ENCODE data around the gene RGS21. TPM values are rescaled to one million over a fixed set of nuclear protein-coding genes. Genes with fewer than 3 reads are reported as not detected.

The RGS21 gene
- total and polyA plus RNA-seq, 5 donors from 2014 or later: not detected

DNA sequence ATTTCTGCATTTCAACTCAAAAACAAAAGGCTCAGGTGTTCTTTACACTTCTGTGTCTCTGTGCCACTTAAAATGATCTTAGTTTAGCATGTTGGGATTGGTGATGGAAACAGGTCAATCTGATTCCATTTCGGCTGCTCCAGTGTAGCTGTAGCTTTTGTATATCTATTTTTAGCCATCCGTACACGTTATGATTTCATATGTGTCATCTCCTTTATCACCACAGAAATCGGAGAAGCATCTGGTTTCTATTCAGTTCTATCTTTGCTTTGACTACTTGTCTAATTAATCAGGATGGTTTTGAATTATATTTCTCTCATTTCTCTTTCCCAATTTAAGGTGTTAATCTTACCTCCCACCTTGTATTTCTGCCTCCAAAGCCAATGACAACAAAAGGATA, 41.1 kb downstream of the RGS21 start:
- H3K4me3 ChIP-seq (ENCODE audit: low read depth, low read length): no peak overlapping the region
- no peaks in the 10 kb centered on the region for H3K4me1 ChIP-seq (ENCODE audit: control insufficient read depth, insufficient read depth, low read length, poor library complexity, severe bottlenecking)
- H3K36me3 Mint-ChIP-seq: no peaks in the 10 kb centered on the region
- H3K27me3 ChIP-seq (ENCODE audit: control insufficient read depth, insufficient read depth, low read length): no peaks in the 10 kb centered on the region
- no peak overlapping the region for H3K27ac Mint-ChIP-seq
- H3K27ac ChIP-seq (ENCODE audit: insufficient read depth, low read length, poor library complexity, severe bottlenecking): no peak overlapping the region
- H3K4me3 Mint-ChIP-seq: no peak overlapping the region
- no peaks in the 10 kb centered on the region for H3K36me3 ChIP-seq (ENCODE audit: control insufficient read depth, insufficient read depth, low read length)
- no peaks in the 10 kb centered on the region for H3K27me3 Mint-ChIP-seq
- ATAC-seq (ENCODE audit: low read depth in 2 of 2) (no peak), DNase-seq (no peak)
- no peaks in the 10 kb centered on the region for H3K4me1 Mint-ChIP-seq
- H3K9me3 Mint-ChIP-seq: peaks cover 0 to 2% (median 0%) of the 10 kb centered on the region in 7 donors
- H3K9me3 ChIP-seq (ENCODE audit: control insufficient read depth in 2 of 2, low read length in 2 of 2): no peaks in the 10 kb centered on the region

DNA sequence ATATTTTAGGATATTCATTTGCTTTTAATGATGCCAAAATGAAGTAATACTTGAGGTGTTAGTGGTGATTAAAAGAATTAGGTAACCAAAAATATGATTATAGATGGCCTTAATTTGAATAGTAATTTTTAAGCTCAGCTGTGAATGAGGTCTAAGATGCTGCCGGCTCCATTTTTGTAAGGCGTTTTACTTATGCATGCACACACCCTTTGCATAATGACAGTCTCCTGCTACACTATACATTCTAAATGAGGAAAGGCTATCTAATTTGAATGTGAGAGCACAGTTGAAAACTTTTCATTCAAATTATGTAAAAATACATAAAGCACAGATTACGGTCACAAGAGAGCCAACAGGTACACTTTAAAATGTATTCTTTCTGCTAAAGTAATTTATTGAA, 41.6 kb downstream of the RGS21 start:
- Mint-ChIP-seq H3K4me3 (no peak overlapping the region), H3K36me3 (no peaks in the 10 kb centered on the region), H3K27me3 (no peaks in the 10 kb centered on the region), H3K9me3 (peaks cover 0 to 2% (median 0%) of the 10 kb centered on the region in 7 donors), H3K27ac (no peak overlapping the region), H3K4me1 (no peaks in the 10 kb centered on the region)
- Histone ChIP-seq H3K27ac (ENCODE audit: insufficient read depth, low read length, poor library complexity, severe bottlenecking) (no peak overlapping the region), H3K36me3 (ENCODE audit: control insufficient read depth, insufficient read depth, low read length) (no peaks in the 10 kb centered on the region), H3K4me1 (ENCODE audit: control insufficient read depth, insufficient read depth, low read length, poor library complexity, severe bottlenecking) (no peaks in the 10 kb centered on the region), H3K9me3 (ENCODE audit: control insufficient read depth in 2 of 2, low read length in 2 of 2) (no peaks in the 10 kb centered on the region), H3K27me3 (ENCODE audit: control insufficient read depth, insufficient read depth, low read length) (no peaks in the 10 kb centered on the region), H3K4me3 (ENCODE audit: low read depth, low read length) (no peak overlapping the region)
- ATAC-seq (ENCODE audit: low read depth in 2 of 2) (no peak), DNase-seq (no peak)

- Histone ChIP-seq H3K4me3 (ENCODE audit: low read depth, low read length) (no peak overlapping the region), H3K27me3 (ENCODE audit: control insufficient read depth, insufficient read depth, low read length) (no peaks in the 10 kb centered on the region), H3K27ac (ENCODE audit: insufficient read depth, low read length, poor library complexity, severe bottlenecking) (no peak overlapping the region), H3K4me1 (ENCODE audit: control insufficient read depth, insufficient read depth, low read length, poor library complexity, severe bottlenecking) (no peaks in the 10 kb centered on the region), H3K9me3 (ENCODE audit: control insufficient read depth in 2 of 2, low read length in 2 of 2) (no peaks in the 10 kb centered on the region), H3K36me3 (ENCODE audit: control insufficient read depth, insufficient read depth, low read length) (no peaks in the 10 kb centered on the region)
- DNase-seq (no peak), ATAC-seq (ENCODE audit: low read depth in 2 of 2) (no peak)
- Mint-ChIP-seq H3K9me3 (peaks cover 0 to 2% (median 0%) of the 10 kb centered on the region in 7 donors), H3K4me3 (no peak overlapping the region), H3K36me3 (no peaks in the 10 kb centered on the region), H3K27me3 (no peaks in the 10 kb centered on the region), H3K27ac (no peak overlapping the region), H3K4me1 (no peaks in the 10 kb centered on the region)
These were observed 42.0 kb downstream of the RGS21 start for GRCh38 chr1:192358822-192359221.

DNA sequence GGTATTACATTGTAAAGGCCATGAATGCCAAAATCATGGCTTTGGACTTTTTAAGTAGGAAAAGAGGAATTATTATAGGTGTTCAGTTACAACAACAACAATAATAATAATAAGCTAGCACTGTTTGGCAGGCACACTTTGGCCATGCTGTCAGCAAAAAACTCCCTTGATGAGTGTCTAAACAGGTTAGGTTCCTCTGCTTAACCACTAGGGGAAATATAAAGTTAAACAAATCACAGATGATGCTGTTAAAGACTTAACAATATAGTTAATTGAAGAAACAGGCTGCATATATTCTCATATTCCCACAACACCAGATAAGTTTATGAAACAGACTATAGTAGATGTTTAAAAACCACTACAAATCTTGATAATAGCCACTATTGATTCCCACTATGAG, 46.4 kb downstream of the RGS21 start:
- Mint-ChIP-seq H3K4me3 (no peak overlapping the region), H3K9me3 (peaks cover 0 to 2% (median 0%) of the 10 kb centered on the region in 7 donors), H3K36me3 (no peaks in the 10 kb centered on the region), H3K27me3 (no peaks in the 10 kb centered on the region), H3K27ac (no peak overlapping the region), H3K4me1 (no peaks in the 10 kb centered on the region)
- DNase-seq: no peak
- Histone ChIP-seq H3K27me3 (ENCODE audit: control insufficient read depth, insufficient read depth, low read length) (no peaks in the 10 kb centered on the region), H3K9me3 (ENCODE audit: control insufficient read depth in 2 of 2, low read length in 2 of 2) (no peaks in the 10 kb centered on the region), H3K36me3 (ENCODE audit: control insufficient read depth, insufficient read depth, low read length) (no peaks in the 10 kb centered on the region), H3K27ac (ENCODE audit: insufficient read depth, low read length, poor library complexity, severe bottlenecking) (no peak overlapping the region), H3K4me1 (ENCODE audit: control insufficient read depth, insufficient read depth, low read length, poor library complexity, severe bottlenecking) (no peaks in the 10 kb centered on the region), H3K4me3 (ENCODE audit: low read depth, low read length) (no peak overlapping the region)
- no peak for ATAC-seq (ENCODE audit: low read depth in 2 of 2)

- Mint-ChIP-seq H3K4me3 (no peak overlapping the region), H3K36me3 (no peaks in the 10 kb centered on the region), H3K9me3 (peaks cover 0 to 2% (median 0%) of the 10 kb centered on the region in 7 donors), H3K4me1 (no peaks in the 10 kb centered on the region), H3K27me3 (no peaks in the 10 kb centered on the region), H3K27ac (no peak overlapping the region)
- H3K36me3 ChIP-seq (ENCODE audit: control insufficient read depth, insufficient read depth, low read length): no peaks in the 10 kb centered on the region
- H3K4me3 ChIP-seq (ENCODE audit: low read depth, low read length): no peak overlapping the region
- no peaks in the 10 kb centered on the region for H3K9me3 ChIP-seq (ENCODE audit: control insufficient read depth in 2 of 2, low read length in 2 of 2)
- H3K27me3 ChIP-seq (ENCODE audit: control insufficient read depth, insufficient read depth, low read length): no peaks in the 10 kb centered on the region
- H3K4me1 ChIP-seq (ENCODE audit: control insufficient read depth, insufficient read depth, low read length, poor library complexity, severe bottlenecking): no peaks in the 10 kb centered on the region
- ATAC-seq (ENCODE audit: low read depth in 2 of 2) (no peak), DNase-seq (no peak)
- H3K27ac ChIP-seq (ENCODE audit: insufficient read depth, low read length, poor library complexity, severe bottlenecking): no peak overlapping the region
These were observed 50.6 kb downstream of the RGS21 start for GRCh38 chr1:192367436-192367835.

GRCh38 chr1:192375306-192375705, 58.5 kb downstream of the RGS21 start:
- H3K4me3 Mint-ChIP-seq: no peak overlapping the region
- no peak overlapping the region for H3K27ac ChIP-seq (ENCODE audit: insufficient read depth, low read length, poor library complexity, severe bottlenecking)
- H3K27me3 ChIP-seq (ENCODE audit: control insufficient read depth, insufficient read depth, low read length): no peaks in the 10 kb centered on the region
- no peaks in the 10 kb centered on the region for H3K4me1 ChIP-seq (ENCODE audit: control insufficient read depth, insufficient read depth, low read length, poor library complexity, severe bottlenecking)
- no peaks in the 10 kb centered on the region for H3K36me3 ChIP-seq (ENCODE audit: control insufficient read depth, insufficient read depth, low read length)
- no peak overlapping the region for H3K4me3 ChIP-seq (ENCODE audit: low read depth, low read length)
- no peaks in the 10 kb centered on the region for H3K27me3 Mint-ChIP-seq
- H3K9me3 Mint-ChIP-seq: peaks cover 0 to 4% (median 0%) of the 10 kb centered on the region in 7 donors
- DNase-seq: no peak
- no peak for ATAC-seq (ENCODE audit: low read depth in 2 of 2)
- H3K4me1 Mint-ChIP-seq: no peaks in the 10 kb centered on the region
- no peaks in the 10 kb centered on the region for H3K36me3 Mint-ChIP-seq
- H3K27ac Mint-ChIP-seq: no peak overlapping the region
- H3K9me3 ChIP-seq (ENCODE audit: control insufficient read depth in 2 of 2, low read length in 2 of 2): no peaks in the 10 kb centered on the region

GRCh38 chr1:192376374-192376773, 59.6 kb downstream of the RGS21 start:
- H3K27ac Mint-ChIP-seq: no peak overlapping the region
- Histone ChIP-seq H3K4me1 (ENCODE audit: control insufficient read depth, insufficient read depth, low read length, poor library complexity, severe bottlenecking) (no peaks in the 10 kb centered on the region), H3K9me3 (ENCODE audit: control insufficient read depth in 2 of 2, low read length in 2 of 2) (no peaks in the 10 kb centered on the region), H3K4me3 (ENCODE audit: low read depth, low read length) (no peak overlapping the region), H3K27ac (ENCODE audit: insufficient read depth, low read length, poor library complexity, severe bottlenecking) (no peak overlapping the region), H3K36me3 (ENCODE audit: control insufficient read depth, insufficient read depth, low read length) (no peaks in the 10 kb centered on the region), H3K27me3 (ENCODE audit: control insufficient read depth, insufficient read depth, low read length) (no peaks in the 10 kb centered on the region)
- no peaks in the 10 kb centered on the region for H3K4me1 Mint-ChIP-seq
- no peak for DNase-seq
- no peak for ATAC-seq (ENCODE audit: low read depth in 2 of 2)
- H3K4me3 Mint-ChIP-seq: no peak overlapping the region
- H3K36me3 Mint-ChIP-seq: no peaks in the 10 kb centered on the region
- H3K9me3 Mint-ChIP-seq: peaks cover 0 to 4% (median 0%) of the 10 kb centered on the region in 7 donors
- H3K27me3 Mint-ChIP-seq: no peaks in the 10 kb centered on the region

- Mint-ChIP-seq H3K4me3 (no peak overlapping the region), H3K27ac (no peak overlapping the region), H3K27me3 (no peaks in the 10 kb centered on the region), H3K9me3 (peaks cover 0 to 4% (median 0%) of the 10 kb centered on the region in 7 donors), H3K36me3 (no peaks in the 10 kb centered on the region), H3K4me1 (no peaks in the 10 kb centered on the region)
- no peak overlapping the region for H3K4me3 ChIP-seq (ENCODE audit: low read depth, low read length)
- H3K4me1 ChIP-seq (ENCODE audit: control insufficient read depth, insufficient read depth, low read length, poor library complexity, severe bottlenecking): no peaks in the 10 kb centered on the region
- no peaks in the 10 kb centered on the region for H3K36me3 ChIP-seq (ENCODE audit: control insufficient read depth, insufficient read depth, low read length)
- ATAC-seq (ENCODE audit: low read depth in 2 of 2) (no peak), DNase-seq (no peak)
- no peaks in the 10 kb centered on the region for H3K9me3 ChIP-seq (ENCODE audit: control insufficient read depth in 2 of 2, low read length in 2 of 2)
- no peaks in the 10 kb centered on the region for H3K27me3 ChIP-seq (ENCODE audit: control insufficient read depth, insufficient read depth, low read length)
- no peak overlapping the region for H3K27ac ChIP-seq (ENCODE audit: insufficient read depth, low read length, poor library complexity, severe bottlenecking)
These were observed 61.5 kb downstream of the RGS21 start for GRCh38 chr1:192378276-192378675.

All from CD4-positive, CD25-positive, alpha-beta regulatory T cell (primary cell).